GM18517 (cell line): Measurements from ENCODE around the gene PPIE.
A peak's percentile ranks its signal among the peaks of the same experiment; 100 is the strongest.
"Not testable (repeated sequence)": the region's sequence is repeated elsewhere in the genome, so short reads cannot be mapped to it uniquely, and the experiment has no call there.

ENCODE experiments used
- ATAC-seq: cut with Tn5 transposase; IDR thresholded peaks from one replicate; pipeline ENCODE4 v1.9.1; 2021; ENCODE audit warnings: mild to moderate bottlenecking, moderate library complexity; ENCODE audit not compliant: unreplicated experiment

The PPIE gene

GRCh38 chr1:39776886-39777285 is 38.2 kb downstream of the PPIE start:
- no peak for ATAC-seq

- no peak for ATAC-seq
These were observed 38.6 kb downstream of the PPIE start for GRCh38 chr1:39777306-39777705.

GRCh38 chr1:39777896-39778295 is 39.2 kb downstream of the PPIE start:
- ATAC-seq, result not testable (repeated sequence)

GRCh38 chr1:39778463-39779099 is 39.9 kb downstream of the PPIE start:
- ATAC-seq, result not testable (repeated sequence)

GRCh38 chr1:39779137-39779536 is 40.5 kb downstream of the PPIE start:
- no peak for ATAC-seq

- ATAC-seq, result no peak
These were observed 41.1 kb downstream of the PPIE start for GRCh38 chr1:39779821-39780220.

GRCh38 chr1:39781349-39781715 is 42.6 kb downstream of the PPIE start:
- ATAC-seq, result no peak

GRCh38 chr1:39782103-39782502 is 43.4 kb downstream of the PPIE start:
- ATAC-seq, result no peak

GRCh38 chr1:39782685-39783084 is 44.0 kb downstream of the PPIE start:
- not testable (repeated sequence) for ATAC-seq

GRCh38 chr1:39786303-39787107 is 47.8 kb downstream of the PPIE start:
- not testable (repeated sequence) for ATAC-seq

GRCh38 chr1:39787108-39787375 is 48.4 kb downstream of the PPIE start:
- not testable (repeated sequence) for ATAC-seq

GRCh38 chr1:39787468-39787867 is 48.8 kb downstream of the PPIE start:
- no peak for ATAC-seq

GRCh38 chr1:39787964-39788363 is 49.3 kb downstream of the PPIE start:
- ATAC-seq, result not testable (repeated sequence)

GRCh38 chr1:39788426-39788757 is 49.7 kb downstream of the PPIE start:
- ATAC-seq, result peak; percentile 26

GRCh38 chr1:39788758-39789570 is 50.3 kb downstream of the PPIE start, which contains the start of gene BMP8B:
Gene BMP8B (minus strand): TSS chr1:39788865. CDS start chr1:39788485, 380 bp downstream.
- ATAC-seq, result peak; percentile 57

GRCh38 chr1:39789571-39790110 is 51.0 kb downstream of the PPIE start:
- ATAC-seq, result no peak

GRCh38 chr1:39791838-39792237 is 53.2 kb downstream of the PPIE start:
- no peak for ATAC-seq

GRCh38 chr1:39795651-39796050 is 57.0 kb downstream of the PPIE start:
- ATAC-seq, result no peak

GRCh38 chr1:39798859-39799769 is 60.4 kb downstream of the PPIE start:
- peak; percentile 93 for ATAC-seq

GRCh38 chr1:39799770-39800470 is 61.2 kb downstream of the PPIE start:
- peak; percentile 63 for ATAC-seq
